Stomach (tissue), 9 donors: ENCODE results near the gene CRACR2A. TPM values are rescaled to one million over a fixed set of nuclear protein-coding genes. Genes with fewer than 3 reads are reported as not detected.

Source experiments
- DNase-seq, 2 donors: peaks; one replicate each; pipeline versions ENCODE4 v3.0.0 to v3.0.0-alpha.2; 2013 to 2019
- H3K27ac ChIP-seq, 5 donors: fragments of 200-600 bp in 4 of 5; sonication (generic) in 4 of 5; one replicate each; pipeline ENCODE4 v1.5.1; 2013 to 2019; ENCODE audit warnings: mild to moderate bottlenecking in 1 of 5, moderate library complexity in 1 of 5
- H3K27me3 ChIP-seq, 3 donors: fragments of 200-600 bp; sonication (generic); one replicate each; pipeline ENCODE4 v1.5.1; 2017 to 2019; ENCODE audit warnings: mixed run types in 1 of 3
- H3K36me3 ChIP-seq, 4 donors: fragments of 200-600 bp; sonication (generic); 1 replicate in 3 of 4; 2 replicates in 1 of 4; pipeline ENCODE4 v1.5.1; 2016 to 2019
- H3K4me1 ChIP-seq, 4 donors: fragments of 200-600 bp; sonication (generic); one replicate each; pipeline ENCODE4 v1.5.1; 2016 to 2019
- H3K4me3 ChIP-seq, 4 donors: fragments of 200-600 bp; sonication (generic) in 3 of 4; one replicate each; pipeline ENCODE4 v1.5.1; 2016 to 2019; ENCODE audit warnings: mild to moderate bottlenecking in 1 of 4
- H3K9me3 ChIP-seq, 4 donors: fragments of 200-600 bp; sonication (generic); one replicate each; pipeline ENCODE4 v1.5.1; 2016 to 2019
- EP300 ChIP-seq: sonication (generic); formaldehyde crosslinking; IDR thresholded peaks from one replicate; pipeline ENCODE4 v1.6.1; 2017; ENCODE audit warnings: antibody characterized with exemption
- POLR2A ChIP-seq, 4 donors: fragments of 450-650 bp; IDR thresholded peaks; one replicate each; pipeline ENCODE4 v1.6.1; 2016; ENCODE audit warnings: antibody characterized with exemption in 4 of 4, control low read depth in 2 of 4, mild to moderate bottlenecking in 1 of 4, moderate library complexity in 1 of 4
- POLR2AphosphoS5 ChIP-seq, 3 donors: sonication (generic); formaldehyde crosslinking; IDR thresholded peaks; one replicate each; pipeline ENCODE4 v1.6.1; 2016; ENCODE audit warnings: antibody characterized with exemption in 3 of 3
- WGBS, 5 donors: extraction: QIAGEN DNeasy Blood & Tissue Kit in 3 of 5; methylation state at CpG; one replicate each; pipeline versions ENCODE4 v1.1.5 to v1.1.7; 2013 to 2018; 5-methylcytosine and 5-hydroxymethylcytosine counted together
- intact Hi-C: fragments of 100-400 bp; cut with DNase I; formaldehyde crosslinking; loops from one replicate; pipeline ENCODE4 v1.15.1; 2023; ENCODE audit warnings: low total_unique reads
- polyA plus RNA-seq, 3 donors: library from polyadenylated mRNA; stranded (reverse); fragments of 200-250 nt; gene quantifications; one replicate each; pipeline ENCODE4 v1.2.3, GENCODE V29; 2013
- total RNA-seq, 5 donors: library from RNA; depleted of rRNA; stranded (reverse); fragments of >200 nt; gene quantifications; one replicate each; pipeline versions ENCODE4 v1.1.0 to v1.2.3, GENCODE V29; 2014 to 2016
- TF ChIP-seq, protein P1 (sequence below), 7 experiments: fragments of 450-650 bp in 4 of 7; fragments of 200-600 bp in 3 of 7; sonication (generic) in 3 of 7; IDR thresholded peaks; one replicate each; pipeline ENCODE4 v1.5.1; 2016 to 2019; ENCODE audit warnings: antibody characterized with exemption in 7 of 7, control low read depth in 2 of 7, mild to moderate bottlenecking in 1 of 7
- donor health status: healthy with polysubstance abuse.
- donor health status: Bipolar disorder and iron deficiency.
- donor health status: healthy.

The CRACR2A gene
- total and polyA plus RNA-seq, 8 donors: 0.15 to 66.6 (median 3.1) TPM

DNA sequence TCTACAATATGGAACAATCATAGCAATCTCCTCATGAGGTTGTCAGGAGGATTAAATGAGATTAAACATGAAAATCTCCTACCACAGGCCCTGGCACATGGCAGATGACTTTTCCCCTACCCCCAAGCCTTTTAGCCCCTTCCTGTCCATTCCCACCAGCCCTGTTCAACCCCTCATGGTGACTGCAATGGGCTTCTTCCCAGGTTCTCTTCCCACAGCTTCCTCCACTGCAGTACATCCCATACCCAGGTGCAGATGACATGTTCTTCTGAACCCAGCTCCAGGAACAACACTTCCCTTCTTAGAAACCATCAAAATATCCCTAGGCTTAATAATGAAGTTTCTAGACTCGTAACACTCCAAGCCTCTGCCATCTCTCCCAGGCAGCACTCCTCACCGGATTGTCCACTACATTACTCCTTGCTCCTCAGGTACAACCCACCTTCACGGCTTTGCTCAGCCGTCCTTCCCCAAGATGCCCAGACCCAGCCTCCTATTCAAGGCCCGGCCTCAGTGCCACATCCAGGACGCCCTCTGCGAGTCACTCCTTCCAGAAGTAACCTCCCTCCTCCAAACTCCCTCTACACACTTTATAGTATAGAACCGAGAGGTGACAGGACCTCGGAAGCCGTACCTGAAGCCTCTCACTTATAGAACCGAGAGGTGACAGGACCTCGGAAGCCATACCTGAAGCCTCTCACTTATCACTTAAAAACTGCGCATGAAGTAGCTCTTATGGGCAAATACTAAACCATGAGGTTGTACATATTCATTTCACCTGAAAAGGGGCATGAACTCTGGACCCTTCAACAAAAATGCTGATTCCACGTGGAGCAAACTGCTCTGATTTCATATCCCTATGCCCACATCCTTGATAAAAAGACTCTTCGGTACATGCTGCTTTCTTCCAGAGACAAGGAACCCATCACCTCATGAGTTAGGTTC is 1.5 kb downstream of the CRACR2A start:
- Histone ChIP-seq H3K4me1 (peaks cover 5 to 37% (median 31%) of the 10 kb centered on the region in 4 donors), H3K27ac (peak overlapping the region in 3 of 5 donors; percentile 80 to 81 (median 80)), H3K9me3 (no peaks in the 10 kb centered on the region), H3K27me3 (peaks cover 0 to 19% (median 0%) of the 10 kb centered on the region in 3 donors), H3K4me3 (peak overlapping the region in 2 of 4 donors; percentile 48 to 52), H3K36me3 (no peaks in the 10 kb centered on the region)
- no peak for DNase-seq
- TF ChIP-seq EP300: no peak
- TF ChIP-seq POLR2A (IDR thresholded peaks at IDR 0.05): no peak
- intact Hi-C loops: no loop called here
- WGBS, 5 donors: 85 to 92% (median 88%) methylated on average over 15 of the region's 15 CpGs

DNA sequence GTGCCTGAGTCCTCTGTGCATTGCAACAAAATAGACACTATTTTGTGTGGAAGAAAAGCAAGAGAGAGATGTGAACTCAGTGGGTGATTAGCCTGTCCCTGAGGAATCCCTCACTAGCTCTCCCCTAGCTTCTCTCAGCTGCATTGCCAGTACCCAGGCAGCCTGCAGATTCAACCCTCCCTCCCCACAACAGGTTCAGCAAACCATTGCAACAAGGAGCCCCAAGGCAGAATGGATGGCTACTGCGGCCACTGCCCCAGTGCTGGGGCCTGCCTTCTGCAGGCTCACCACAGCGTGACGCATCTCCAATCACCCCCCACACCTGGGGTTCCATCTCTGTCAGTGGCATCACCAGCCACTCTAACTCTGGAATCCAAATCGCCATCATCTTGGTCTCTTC is 2.3 kb downstream of the CRACR2A start:
- no peak for TF ChIP-seq EP300
- TF ChIP-seq, protein P1, sequence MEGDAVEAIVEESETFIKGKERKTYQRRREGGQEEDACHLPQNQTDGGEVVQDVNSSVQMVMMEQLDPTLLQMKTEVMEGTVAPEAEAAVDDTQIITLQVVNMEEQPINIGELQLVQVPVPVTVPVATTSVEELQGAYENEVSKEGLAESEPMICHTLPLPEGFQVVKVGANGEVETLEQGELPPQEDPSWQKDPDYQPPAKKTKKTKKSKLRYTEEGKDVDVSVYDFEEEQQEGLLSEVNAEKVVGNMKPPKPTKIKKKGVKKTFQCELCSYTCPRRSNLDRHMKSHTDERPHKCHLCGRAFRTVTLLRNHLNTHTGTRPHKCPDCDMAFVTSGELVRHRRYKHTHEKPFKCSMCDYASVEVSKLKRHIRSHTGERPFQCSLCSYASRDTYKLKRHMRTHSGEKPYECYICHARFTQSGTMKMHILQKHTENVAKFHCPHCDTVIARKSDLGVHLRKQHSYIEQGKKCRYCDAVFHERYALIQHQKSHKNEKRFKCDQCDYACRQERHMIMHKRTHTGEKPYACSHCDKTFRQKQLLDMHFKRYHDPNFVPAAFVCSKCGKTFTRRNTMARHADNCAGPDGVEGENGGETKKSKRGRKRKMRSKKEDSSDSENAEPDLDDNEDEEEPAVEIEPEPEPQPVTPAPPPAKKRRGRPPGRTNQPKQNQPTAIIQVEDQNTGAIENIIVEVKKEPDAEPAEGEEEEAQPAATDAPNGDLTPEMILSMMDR (IDR thresholded peaks at IDR 0.05): no peak
- TF ChIP-seq POLR2A (IDR thresholded peaks at IDR 0.05): no peak
- no peak for TF ChIP-seq POLR2AphosphoS5 (IDR thresholded peaks at IDR 0.05)
- peaks cover 5 to 37% (median 28%) of the 10 kb centered on the region in 4 donors for H3K4me1 ChIP-seq
- intact Hi-C loops: no loop called here

DNA sequence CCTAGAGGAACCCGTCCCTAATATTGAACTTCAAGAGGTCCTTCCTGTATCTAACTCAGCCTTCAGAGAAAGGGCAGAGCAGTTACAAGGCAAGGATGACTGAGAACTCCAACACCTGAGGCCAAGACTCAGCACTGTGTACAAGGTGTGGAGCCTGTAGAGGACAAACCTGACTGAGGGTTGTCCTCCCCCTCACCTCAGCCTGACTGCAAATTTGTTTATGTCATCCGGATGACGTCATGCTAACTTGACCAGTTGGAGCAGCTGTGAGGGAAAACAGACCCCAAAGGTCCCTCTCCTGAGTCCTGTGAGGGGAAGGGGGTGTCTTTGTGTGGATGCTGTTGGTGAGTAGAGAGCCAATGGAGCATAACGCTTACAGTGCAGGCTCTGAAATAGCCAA is 4.3 kb downstream of the CRACR2A start:
- no peak for DNase-seq
- Histone ChIP-seq H3K36me3 (no peaks in the 10 kb centered on the region), H3K4me1 (peaks cover 5 to 29% (median 22%) of the 10 kb centered on the region in 4 donors), H3K4me3 (no peak overlapping the region), H3K27ac (no peak overlapping the region), H3K9me3 (no peaks in the 10 kb centered on the region), H3K27me3 (peaks cover 0 to 19% (median 0%) of the 10 kb centered on the region in 3 donors)
- WGBS, 5 donors: 67 to 77% (median 69%) methylated on average over 4 of the region's 4 CpGs
- intact Hi-C loops: no loop called here
- TF ChIP-seq, protein P1 (IDR thresholded peaks at IDR 0.05): no peak

More for the DNA sequence above, 2.3 kb downstream of the CRACR2A start:
- Histone ChIP-seq H3K27me3 (peaks cover 0 to 19% (median 0%) of the 10 kb centered on the region in 3 donors), H3K36me3 (no peaks in the 10 kb centered on the region), H3K4me3 (no peak overlapping the region), H3K9me3 (no peaks in the 10 kb centered on the region), H3K27ac (no peak overlapping the region)
- no peak for DNase-seq
- 88 to 94% (median 92%) methylated on average over 3 of the region's 4 CpGs for WGBS, 5 donors

DNA sequence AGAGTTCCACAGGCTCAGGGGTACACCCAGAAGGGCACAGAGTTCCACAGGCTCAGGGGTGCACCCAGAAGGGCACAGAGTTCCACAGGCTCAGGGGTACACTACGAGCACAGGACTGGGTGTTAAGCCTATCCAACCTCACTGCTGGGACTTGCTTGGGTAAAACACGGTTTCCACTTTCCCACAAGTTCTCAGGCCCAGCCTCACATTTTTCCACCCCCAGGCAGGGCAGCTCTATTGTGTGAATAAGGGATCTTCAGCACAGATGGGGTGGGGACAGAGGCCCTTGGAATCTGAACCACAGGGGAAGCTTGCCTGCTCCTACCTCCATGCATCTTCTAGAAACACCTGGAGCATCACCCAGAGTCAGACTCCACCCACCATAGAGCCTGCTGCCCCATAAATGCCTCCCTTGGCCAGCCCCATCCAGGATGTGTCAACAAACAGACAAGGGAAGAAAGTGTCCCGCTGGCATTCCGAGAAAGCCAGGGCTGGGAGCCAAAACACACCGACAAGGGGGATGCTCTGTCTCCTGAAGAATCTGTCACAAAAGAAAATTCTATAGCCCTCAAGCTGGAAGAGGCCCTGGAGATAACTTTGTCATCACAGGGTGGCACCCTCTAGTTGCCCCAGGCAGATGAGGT is 4.8 kb downstream of the CRACR2A start:
- H3K9me3 ChIP-seq: no peaks in the 10 kb centered on the region
- H3K4me1 ChIP-seq: peaks cover 5 to 24% (median 17%) of the 10 kb centered on the region in 4 donors
- H3K27me3 ChIP-seq: peaks cover 0 to 18% (median 0%) of the 10 kb centered on the region in 3 donors
- TF ChIP-seq POLR2A (IDR thresholded peaks at IDR 0.05): no peak
- no peak overlapping the region for H3K4me3 ChIP-seq
- 59 to 73% (median 66%) methylated on average over 5 of the region's 5 CpGs for WGBS, 5 donors
- intact Hi-C loops: no loop called here
- H3K36me3 ChIP-seq: no peaks in the 10 kb centered on the region
- no peak for DNase-seq
- no peak overlapping the region for H3K27ac ChIP-seq

DNA sequence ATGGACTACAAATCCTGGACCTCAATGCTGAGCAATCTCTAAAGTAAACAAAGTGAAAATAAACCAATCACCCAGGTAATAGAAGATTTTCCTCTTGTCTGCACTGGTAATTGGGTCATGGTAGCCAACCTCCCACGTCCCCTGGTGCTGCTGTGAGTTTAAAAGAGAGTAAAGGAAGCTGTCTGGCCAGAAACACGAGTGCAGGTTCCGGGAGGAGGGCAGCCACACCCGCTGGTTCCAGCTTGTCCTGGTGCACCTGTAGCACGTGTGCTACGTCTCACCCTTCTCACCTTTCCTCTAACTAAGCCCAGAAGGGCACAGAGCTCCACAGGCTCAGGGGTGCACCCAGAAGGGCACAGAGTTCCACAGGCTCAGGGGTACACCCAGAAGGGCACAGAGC is 5.4 kb downstream of the CRACR2A start:
- H3K27me3 ChIP-seq: peaks cover 0 to 12% (median 0%) of the 10 kb centered on the region in 3 donors
- intact Hi-C loops: no loop called here
- H3K9me3 ChIP-seq: no peaks in the 10 kb centered on the region
- peaks cover under 1 to 18% (median 11%) of the 10 kb centered on the region in 4 donors for H3K4me1 ChIP-seq
- H3K27ac ChIP-seq: peak overlapping the region in 1 of 5 donors; percentile 4
- no peaks in the 10 kb centered on the region for H3K36me3 ChIP-seq
- H3K4me3 ChIP-seq: no peak overlapping the region
- peak; percentile 30 to 60 for DNase-seq
- TF ChIP-seq POLR2A (IDR thresholded peaks at IDR 0.05) (no peak), EP300 (no peak), POLR2AphosphoS5 (IDR thresholded peaks at IDR 0.05) (no peak)
- TF ChIP-seq, protein P1 (IDR thresholded peaks at IDR 0.05): no peak
- 22 to 50% (median 26%) methylated on average over 3 to 6 of the region's 6 CpGs for WGBS, 5 donors
